HG03135 (cell line): Measurements from ENCODE around the gene KRTAP4-1.
"Not testable (repeated sequence)": the region's sequence is repeated elsewhere in the genome, so short reads cannot be mapped to it uniquely, and the experiment has no call there.

Experiments
- ATAC-seq: cut with Tn5 transposase; IDR thresholded peaks from one replicate; pipeline ENCODE4 v1.9.1; 2021; ENCODE audit warnings: mild to moderate bottlenecking, moderate library complexity; ENCODE audit not compliant: unreplicated experiment

The KRTAP4-1 gene

GRCh38 chr17:41184480-41184961, at the start of gene KRTAP4-1:
KRTAP4-1 (minus strand) TSS chr17:41184911; CDS start chr17:41184854, 57 bp downstream.
- no peak for ATAC-seq

GRCh38 chr17:41232399-41233105, 47.8 kb upstream of the KRTAP4-1 start, which contains the start of gene KRTAP9-3:
KRTAP9-3 (plus strand) TSS chr17:41232449; CDS start chr17:41232502, 53 bp downstream.
- ATAC-seq: not testable (repeated sequence)

GRCh38 chr17:41231731-41232130, 47.0 kb upstream of the KRTAP4-1 start:
- ATAC-seq: no peak

DNA sequence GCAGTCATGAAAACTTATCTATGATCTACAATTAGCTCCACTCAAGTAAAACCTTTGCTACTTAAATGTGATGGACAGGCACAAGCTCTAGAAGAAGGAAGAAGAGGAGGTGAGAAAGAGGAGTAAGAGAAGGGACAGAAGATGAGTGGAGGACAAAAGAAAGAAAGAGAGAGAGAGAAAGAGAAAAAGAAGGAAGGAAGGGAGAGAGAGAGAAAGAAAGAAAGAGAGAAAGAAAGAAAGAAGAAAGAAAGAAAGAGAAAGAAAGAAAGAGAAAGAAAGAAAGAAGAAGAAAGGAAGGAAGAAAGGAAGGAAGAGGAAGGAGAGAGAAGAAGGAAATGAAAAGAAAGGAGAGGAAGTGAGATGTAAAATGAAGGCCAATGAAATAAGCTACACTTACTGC, 45.4 kb upstream of the KRTAP4-1 start:
- ATAC-seq: no peak

DNA sequence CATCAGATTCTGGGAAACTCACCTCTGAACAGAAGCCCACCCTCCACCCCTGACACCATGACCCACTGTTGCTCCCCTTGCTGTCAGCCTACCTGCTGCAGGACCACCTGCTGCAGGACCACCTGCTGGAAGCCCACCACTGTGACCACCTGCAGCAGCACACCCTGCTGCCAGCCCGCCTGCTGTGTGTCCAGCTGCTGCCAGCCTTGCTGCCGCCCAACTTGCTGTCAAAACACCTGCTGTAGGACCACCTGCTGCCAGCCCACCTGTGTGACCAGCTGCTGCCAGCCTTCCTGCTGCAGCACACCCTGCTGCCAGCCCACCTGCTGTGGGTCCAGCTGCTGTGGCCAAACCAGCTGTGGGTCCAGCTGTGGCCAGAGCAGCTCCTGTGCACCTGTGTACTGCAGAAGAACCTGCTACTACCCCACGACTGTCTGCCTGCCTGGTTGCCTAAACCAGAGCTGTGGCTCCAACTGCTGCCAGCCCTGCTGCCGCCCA, 41.9 kb upstream of the KRTAP4-1 start, which contains the start of gene KRTAP9-2:
Gene KRTAP9-2, plus strand, starts transcription at position 51 of the 498 bp plus-strand sequence. Its CDS starts 7 bp downstream, at position 58.
- ATAC-seq: not testable (repeated sequence)

DNA sequence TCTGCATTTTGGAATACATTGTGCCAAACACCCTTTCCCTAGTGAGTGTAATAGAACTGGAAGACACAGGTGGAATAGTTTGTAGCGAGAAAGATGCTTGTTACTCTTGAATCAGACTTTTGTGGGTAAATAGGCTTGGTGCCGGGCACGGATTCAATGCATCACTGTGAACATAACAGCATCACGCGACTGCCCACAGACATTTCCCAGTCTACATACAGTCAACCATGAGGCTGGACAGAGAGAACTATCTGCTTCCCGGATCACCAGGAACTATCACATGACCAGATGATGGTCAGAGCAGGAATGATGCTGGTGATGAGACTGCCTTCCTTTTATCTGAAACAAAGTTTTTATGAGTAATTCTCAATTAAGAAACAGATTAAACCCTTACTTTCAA, 41.3 kb upstream of the KRTAP4-1 start:
- ATAC-seq: no peak

DNA sequence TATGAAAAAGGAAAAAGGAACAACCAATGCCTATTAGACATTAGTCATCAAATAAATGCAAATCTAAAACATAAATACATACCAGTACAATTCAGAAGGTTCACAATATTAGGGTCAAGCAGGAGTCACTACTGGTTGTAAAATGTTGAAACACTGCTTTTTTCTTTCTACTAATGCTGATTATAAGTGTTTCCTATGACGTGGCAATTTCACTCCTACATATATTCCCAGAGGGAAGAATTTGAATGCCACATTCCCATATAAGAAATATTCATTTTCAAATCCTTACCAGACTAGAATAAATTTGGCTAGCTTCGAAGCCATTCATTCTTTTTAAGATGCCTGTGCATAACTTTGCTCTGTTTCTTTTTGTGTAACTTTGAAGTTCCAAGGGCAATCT, 39.1 kb upstream of the KRTAP4-1 start:
- no peak for ATAC-seq

- no peak for ATAC-seq
Measured at GRCh38 chr17:41215681-41216080, 31.0 kb upstream of the KRTAP4-1 start.

- no peak for ATAC-seq
Measured at GRCh38 chr17:41212524-41213169, 27.9 kb upstream of the KRTAP4-1 start.

GRCh38 chr17:41211845-41212466, 27.2 kb upstream of the KRTAP4-1 start:
- no peak for ATAC-seq

GRCh38 chr17:41199421-41200078, 14.8 kb upstream of the KRTAP4-1 start:
- ATAC-seq: no peak

DNA sequence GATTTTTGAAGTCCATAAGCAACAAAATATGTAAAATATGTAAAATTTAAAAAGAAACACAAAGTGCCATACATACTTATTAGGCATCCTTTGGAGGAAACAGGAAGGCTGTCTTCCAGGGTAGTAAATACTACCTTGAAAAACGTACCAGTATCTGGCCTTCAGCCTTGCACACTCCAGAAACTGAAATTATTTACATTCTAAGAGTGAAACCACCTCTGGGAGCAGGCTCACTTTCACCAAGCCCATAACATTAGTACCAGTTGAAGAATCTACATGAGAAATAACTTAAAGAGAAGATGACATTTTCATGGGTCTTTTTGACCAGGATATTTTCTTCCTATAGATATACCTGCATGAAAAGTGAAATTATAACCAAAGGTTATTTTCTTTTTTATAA, 11.4 kb upstream of the KRTAP4-1 start:
- ATAC-seq: no peak

DNA sequence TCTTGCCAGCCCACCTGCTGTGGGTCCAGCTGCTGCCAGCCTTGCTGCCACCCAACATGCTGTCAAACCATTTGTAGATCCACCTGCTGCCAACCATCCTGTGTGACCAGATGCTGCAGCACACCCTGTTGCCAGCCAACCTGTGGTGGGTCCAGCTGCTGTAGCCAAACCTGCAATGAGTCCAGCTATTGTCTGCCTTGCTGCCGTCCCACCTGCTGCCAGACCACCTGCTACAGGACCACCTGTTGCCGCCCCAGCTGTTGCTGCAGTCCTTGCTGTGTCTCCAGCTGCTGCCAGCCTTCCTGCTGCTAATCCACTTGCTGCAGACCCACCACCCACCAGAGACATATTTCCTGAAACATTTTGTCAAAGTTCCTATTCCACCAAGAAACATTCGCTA, 5.6 kb upstream of the KRTAP4-1 start:
- ATAC-seq: no peak

- ATAC-seq: not testable (repeated sequence)
Measured at GRCh38 chr17:41189837-41190318, 5.2 kb upstream of the KRTAP4-1 start, which contains the start of gene KRTAP9-1. KRTAP9-1 (plus strand) TSS chr17:41189887; CDS start chr17:41189887, 0 bp downstream.

DNA sequence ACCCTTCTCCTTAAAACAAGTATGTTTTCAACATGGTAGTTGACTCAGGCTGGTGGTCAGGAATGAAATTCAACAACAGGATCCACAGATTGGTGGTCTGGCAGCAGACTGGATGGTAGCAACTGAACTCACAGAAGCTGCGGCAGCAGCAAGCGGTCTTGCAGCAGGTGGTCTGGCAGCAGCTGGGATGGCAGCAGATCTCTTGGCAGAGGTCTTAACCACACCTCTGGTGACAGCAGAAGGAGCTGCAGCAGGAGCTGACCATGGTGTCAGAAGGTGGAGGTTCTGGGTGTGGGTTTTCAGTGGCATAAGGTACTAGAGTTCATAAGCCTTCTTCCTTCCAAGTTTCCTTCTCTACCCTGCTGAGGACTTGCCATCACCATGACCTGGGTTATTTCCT, 2.2 kb upstream of the KRTAP4-1 start:
- no peak for ATAC-seq

GRCh38 chr17:41185001-41185400, 290 bp upstream of the KRTAP4-1 start:
- ATAC-seq: no peak

- ATAC-seq: no peak
Measured at GRCh38 chr17:41178843-41179616, 5.7 kb downstream of the KRTAP4-1 start.

- ATAC-seq: no peak
Measured at GRCh38 chr17:41178341-41178740, 6.4 kb downstream of the KRTAP4-1 start.

DNA sequence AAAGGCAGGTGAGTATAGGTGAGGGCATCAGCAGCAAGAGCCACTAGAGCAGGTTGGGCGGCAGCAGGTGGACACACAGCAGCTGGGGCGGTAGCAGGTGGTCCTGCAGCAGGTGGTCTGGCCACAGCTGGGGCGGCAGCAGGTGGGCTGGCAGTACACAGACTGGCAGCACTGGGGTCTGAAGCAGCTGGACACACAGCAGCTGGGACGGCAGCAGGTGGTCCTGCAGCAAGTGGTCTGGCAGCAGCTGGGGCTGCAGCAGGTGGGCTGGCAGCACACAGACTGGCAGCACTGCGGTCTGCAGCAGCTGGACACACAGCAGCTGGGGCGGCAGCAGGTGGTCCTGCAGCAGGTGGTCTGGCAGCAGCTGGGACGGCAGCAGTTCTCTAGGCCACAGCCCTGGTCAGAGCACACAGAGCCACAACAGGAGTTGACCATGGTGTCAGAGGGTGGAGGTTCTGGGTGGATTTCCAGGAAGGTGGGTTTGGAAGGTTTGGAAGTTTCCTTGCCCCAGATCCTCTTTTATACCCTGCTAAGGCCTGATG, 6.9 kb downstream of the KRTAP4-1 start, which contains the start of gene KRTAP4-2:
Gene KRTAP4-2, minus strand, starts transcription at position 495 of the 545 bp plus-strand sequence. Its CDS starts 57 bp downstream, at position 438.
- no peak for ATAC-seq
